Neural cell (in vitro differentiated cells): ENCODE results near the gene HEBP1. TPM values are rescaled to one million over a fixed set of nuclear protein-coding genes. Genes with fewer than 3 reads are reported as not detected.

Experiments used
- H2AFZ ChIP-seq: fragments of 200-600, 300-800 bp; sonication (generic), shearing (Covaris generic); 2 replicates; pipeline ENCODE4 v1.6.0; 2014; ENCODE audit warnings: low read depth, mild to moderate bottlenecking, antibody characterized with exemption, low read length, moderate library complexity
- H3F3A ChIP-seq: fragments of 200-600 bp; shearing (Covaris generic); 2 replicates; pipeline ENCODE4 v1.6.1; 2016; ENCODE audit warnings: mild to moderate bottlenecking, moderate library complexity, mixed read lengths, antibody characterized with exemption, low read length; ENCODE audit not compliant: insufficient read depth, poor library complexity, severe bottlenecking
- H3K27ac ChIP-seq: fragments of 200-600, 300-800 bp; sonication (generic), shearing (Covaris generic); 2 replicates; pipeline ENCODE4 v1.5.1; 2014; ENCODE audit warnings: mild to moderate bottlenecking, low read length, moderate library complexity
- H3K27me3 ChIP-seq: fragments of 300-800, 200-600 bp; sonication (generic), shearing (Covaris generic); 2 replicates; pipeline ENCODE4 v1.6.0; 2014; ENCODE audit warnings: mild to moderate bottlenecking, low read depth, low read length, moderate library complexity; ENCODE audit not compliant: insufficient read depth
- H3K36me3 ChIP-seq: fragments of 300-800, 200-600 bp; sonication (generic), shearing (Covaris generic); 2 replicates; pipeline ENCODE4 v1.5.1; 2014; ENCODE audit warnings: mild to moderate bottlenecking, antibody characterized with exemption, low read length, moderate library complexity; ENCODE audit not compliant: insufficient read depth
- H3K4me2 ChIP-seq: fragments of 300-800, 200-600 bp; sonication (generic), shearing (Covaris generic); 2 replicates; pipeline ENCODE4 v1.6.0; 2014; ENCODE audit warnings: mild to moderate bottlenecking, low read length
- H3K4me3 ChIP-seq: fragments of 300-800, 200-600 bp; sonication (generic), shearing (Covaris generic); 2 replicates; pipeline ENCODE4 v1.5.1; 2014; ENCODE audit warnings: mild to moderate bottlenecking, low read length, moderate library complexity
- H3K79me2 ChIP-seq: fragments of 200-600 bp; shearing (Covaris generic); replicated peaks from 2 replicates; pipeline ENCODE4 v1.6.0; 2014; ENCODE audit warnings: mild to moderate bottlenecking, low read length, moderate library complexity; ENCODE audit not compliant: insufficient read depth
- H3K9ac ChIP-seq: fragments of 300-800, 200-600 bp; sonication (generic), shearing (Covaris generic); 2 replicates; pipeline ENCODE4 v1.6.1; 2016; ENCODE audit warnings: mild to moderate bottlenecking, low read length, mixed read lengths
- H3K9me2 ChIP-seq: fragments of 200-600 bp; shearing (Covaris generic); 2 replicates; pipeline ENCODE4 v1.6.1; 2016; ENCODE audit warnings: mild to moderate bottlenecking, low read length, mixed read lengths; ENCODE audit not compliant: insufficient read depth
- H3K9me3 ChIP-seq: fragments of 200-600, 300-800 bp; sonication (generic), shearing (Covaris generic); 2 replicates; pipeline ENCODE4 v1.6.1; 2016; ENCODE audit warnings: mild to moderate bottlenecking, mixed run types, low read length, moderate library complexity, mixed read lengths
- H4K20me1 ChIP-seq: fragments of 200-600 bp; shearing (Covaris generic); 2 replicates; pipeline ENCODE4 v1.6.1; 2016; ENCODE audit warnings: mild to moderate bottlenecking, mixed run types; ENCODE audit not compliant: insufficient read depth
- CTCF ChIP-seq: fragments of 450-650 bp; IDR thresholded peaks from 2 replicates; pipeline ENCODE4 v1.5.1; 2014; ENCODE audit warnings: antibody characterized with exemption, mild to moderate bottlenecking, moderate library complexity; ENCODE audit not compliant: poor library complexity, severe bottlenecking
- EP300 ChIP-seq: fragments of 450-650 bp; conservative IDR thresholded peaks from 2 replicates; pipeline ENCODE4 v1.6.1; 2014; ENCODE audit warnings: antibody characterized with exemption, mild to moderate bottlenecking, moderate library complexity; ENCODE audit not compliant: poor library complexity, severe bottlenecking
- EZH2 ChIP-seq: fragments of 200-600, 300-800 bp; shearing (Covaris generic), sonication (generic); IDR thresholded peaks from 2 replicates; pipeline ENCODE4 v1.6.1; 2014; ENCODE audit warnings: antibody characterized with exemption, low read length, borderline replicate concordance, mild to moderate bottlenecking; ENCODE audit not compliant: insufficient read depth, poor library complexity, severe bottlenecking
- MXI1 ChIP-seq: fragments of 450-650 bp; conservative IDR thresholded peaks from 2 replicates; pipeline ENCODE4 v1.6.1; 2014; ENCODE audit warnings: antibody characterized with exemption, mild to moderate bottlenecking; ENCODE audit not compliant: poor library complexity, severe bottlenecking
- POLR2AphosphoS5 ChIP-seq: IDR thresholded peaks from 2 replicates; pipeline ENCODE4 v1.6.1; 2012
- RAD21 ChIP-seq: fragments of 450-650 bp; conservative IDR thresholded peaks from 2 replicates; pipeline ENCODE4 v1.6.1; 2014; ENCODE audit warnings: antibody characterized with exemption, mild to moderate bottlenecking, moderate library complexity
- REST ChIP-seq: IDR thresholded peaks from 2 replicates; pipeline ENCODE4 v1.6.1; 2012; ENCODE audit warnings: borderline replicate concordance
- SMC3 ChIP-seq: fragments of 450-650 bp; conservative IDR thresholded peaks from 2 replicates; pipeline ENCODE4 v1.6.1; 2014; ENCODE audit warnings: antibody characterized with exemption, mild to moderate bottlenecking, moderate library complexity; ENCODE audit not compliant: poor library complexity
- TAF1 ChIP-seq: IDR thresholded peaks from 2 replicates; pipeline ENCODE4 v1.6.1; 2012; ENCODE audit warnings: low read depth
- polyA plus RNA-seq: library from polyadenylated mRNA; depleted of rRNA; stranded (reverse); fragments of >200 nt; gene quantifications from 2 replicates; pipeline ENCODE4 v1.2.3, GENCODE V29; 2014

Gene HEBP1
- polyA plus RNA-seq, 1 donor from 2014 or later, result 1.2 TPM

GRCh38 chr12:13028825-13029570, 28.9 kb upstream of the HEBP1 start:
- no peak overlapping the region for H3K4me2 ChIP-seq
- no peak overlapping the region for H2AFZ ChIP-seq
- H3K9me3 ChIP-seq, result no peaks in the 10 kb centered on the region
- H3F3A ChIP-seq, result no peaks in the 10 kb centered on the region
- H3K79me2 ChIP-seq, result no peaks in the 10 kb centered on the region
- no peaks in the 10 kb centered on the region for H3K9me2 ChIP-seq
- H3K4me3 ChIP-seq, result no peak overlapping the region
- no peaks in the 10 kb centered on the region for H3K27me3 ChIP-seq
- H3K27ac ChIP-seq, result no peak overlapping the region
- H3K9ac ChIP-seq, result no peak overlapping the region
- TF ChIP-seq POLR2AphosphoS5 (no peak), EP300 (no peak), EZH2 (no peak), RAD21 (no peak), SMC3 (no peak), REST (no peak), TAF1 (no peak), MXI1 (no peak), CTCF (no peak)
- H3K36me3 ChIP-seq, result no peaks in the 10 kb centered on the region
- H4K20me1 ChIP-seq, result no peaks in the 10 kb centered on the region

- Histone ChIP-seq H3K36me3 (no peaks in the 10 kb centered on the region), H2AFZ (no peak overlapping the region), H3F3A (no peaks in the 10 kb centered on the region), H3K9ac (no peak overlapping the region), H3K27ac (no peak overlapping the region), H3K4me3 (no peak overlapping the region), H4K20me1 (no peaks in the 10 kb centered on the region), H3K4me2 (no peak overlapping the region), H3K27me3 (no peaks in the 10 kb centered on the region), H3K9me2 (no peaks in the 10 kb centered on the region), H3K79me2 (no peaks in the 10 kb centered on the region), H3K9me3 (no peaks in the 10 kb centered on the region)
- TF ChIP-seq CTCF, result no peak
- no peak for TF ChIP-seq TAF1
These were observed 27.4 kb upstream of the HEBP1 start for GRCh38 chr12:13027508-13027907.
